ENCODE results near the gene SLC25A3.

DNA sequence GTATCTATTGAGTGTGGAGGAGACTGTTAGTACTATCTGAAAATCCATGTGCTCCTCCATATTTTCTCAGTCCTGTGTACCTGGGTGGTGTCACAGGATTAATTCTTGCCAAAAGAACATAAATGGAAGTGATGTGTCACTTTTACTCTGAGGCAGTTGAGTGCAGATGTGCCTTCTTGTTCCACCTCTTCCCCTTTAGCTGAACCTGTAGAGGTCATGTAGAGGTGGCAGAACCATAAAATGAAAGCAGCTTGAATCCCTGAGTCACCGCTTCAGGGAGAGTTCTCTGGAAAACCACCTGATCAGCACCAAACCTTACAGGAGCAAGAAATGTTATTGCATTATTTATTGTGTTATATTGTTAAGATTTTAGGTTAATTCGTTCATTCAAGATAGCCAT, 14.7 kb upstream of the SLC25A3 start:
- TF ChIP-seq, protein P1, sequence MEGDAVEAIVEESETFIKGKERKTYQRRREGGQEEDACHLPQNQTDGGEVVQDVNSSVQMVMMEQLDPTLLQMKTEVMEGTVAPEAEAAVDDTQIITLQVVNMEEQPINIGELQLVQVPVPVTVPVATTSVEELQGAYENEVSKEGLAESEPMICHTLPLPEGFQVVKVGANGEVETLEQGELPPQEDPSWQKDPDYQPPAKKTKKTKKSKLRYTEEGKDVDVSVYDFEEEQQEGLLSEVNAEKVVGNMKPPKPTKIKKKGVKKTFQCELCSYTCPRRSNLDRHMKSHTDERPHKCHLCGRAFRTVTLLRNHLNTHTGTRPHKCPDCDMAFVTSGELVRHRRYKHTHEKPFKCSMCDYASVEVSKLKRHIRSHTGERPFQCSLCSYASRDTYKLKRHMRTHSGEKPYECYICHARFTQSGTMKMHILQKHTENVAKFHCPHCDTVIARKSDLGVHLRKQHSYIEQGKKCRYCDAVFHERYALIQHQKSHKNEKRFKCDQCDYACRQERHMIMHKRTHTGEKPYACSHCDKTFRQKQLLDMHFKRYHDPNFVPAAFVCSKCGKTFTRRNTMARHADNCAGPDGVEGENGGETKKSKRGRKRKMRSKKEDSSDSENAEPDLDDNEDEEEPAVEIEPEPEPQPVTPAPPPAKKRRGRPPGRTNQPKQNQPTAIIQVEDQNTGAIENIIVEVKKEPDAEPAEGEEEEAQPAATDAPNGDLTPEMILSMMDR (optimal IDR thresholded peaks at IDR 0.05 in 1 of 3, IDR thresholded peaks at IDR 0.05 in 1 of 3, conservative IDR thresholded peaks at IDR 0.05 in 1 of 3; ENCODE audit: extremely low read depth in 1 of 3, insufficient read depth in 2 of 3, low read length in 3 of 3) = no peak
- TF ChIP-seq EZH2 (IDR thresholded peaks at IDR 0.05; ENCODE audit: low read length) = no peak
